HEK293 (cell line): ENCODE results near the gene OR8D1.

Experiments used
- CTCF ChIA-PET: fragments of 350-600 bp; formaldehyde crosslinking; extraction: SDS; loops from one replicate; lab custom pipeline; 2021; ENCODE audit warnings: antibody characterized with exemption; lab: Yijun Ruan, JAX
- POLR2A ChIA-PET: fragments of 300-600 bp; formaldehyde crosslinking; extraction: SDS; loops from one replicate; lab custom pipeline; 2020; ENCODE audit warnings: antibody characterized with exemption, inconsistent platforms; lab: Yijun Ruan, JAX
- H3K27ac ChIP-seq: fragments of 200-500 bp; sonication (Bioruptor generic); 2 replicates; pipeline ENCODE4 v1.5.1; 2014; ENCODE audit warnings: low read depth, low read length, control low read depth, inconsistent platforms; ENCODE audit errors: extremely low read depth
- H3K36me3 ChIP-seq, 2 experiments: fragments of 200-500 bp in 1 of 2; sonication (Bioruptor generic) in 1 of 2; 1 replicate in 1 of 2; 2 replicates in 1 of 2; pipeline ENCODE4 v1.5.1; 2014 to 2017; ENCODE audit warnings: inconsistent platforms in 2 of 2, low read length in 2 of 2; ENCODE audit not compliant: control insufficient read depth in 2 of 2, insufficient read depth in 1 of 2
- H3K4me1 ChIP-seq: fragments of 200-500 bp; sonication (Bioruptor generic); 2 replicates; pipeline ENCODE4 v1.5.1; 2014; ENCODE audit warnings: mild to moderate bottlenecking, low read length, inconsistent platforms; ENCODE audit not compliant: control insufficient read depth, insufficient read depth
- H3K4me3 ChIP-seq: 2 replicates; pipeline ENCODE4 v1.5.1; 2011; ENCODE audit warnings: low read depth, mild to moderate bottlenecking, control low read depth, low read length, moderate library complexity
- H3K9me3 ChIP-seq: fragments of 200-500 bp; sonication (Bioruptor generic); 2 replicates; pipeline ENCODE4 v1.5.1; 2014; ENCODE audit warnings: low read depth, low read length, inconsistent platforms; ENCODE audit not compliant: control insufficient read depth, insufficient read depth
- HOXD13 ChIP-seq: sonication (generic); formaldehyde crosslinking; IDR thresholded peaks from 2 replicates; pipeline ENCODE4 v1.8.0; 2022; ENCODE audit warnings: missing genetic modification reagents, borderline replicate concordance
- OVOL3 ChIP-seq: fragments of 450-650 bp; formaldehyde crosslinking; IDR thresholded peaks from 2 replicates; pipeline ENCODE4 v1.5.1; 2016; ENCODE audit warnings: missing biosample characterization, missing genetic modification characterization
- PRDM10 ChIP-seq: fragments of 450-650 bp; formaldehyde crosslinking; IDR thresholded peaks from 2 replicates; pipeline ENCODE4 v1.5.1; 2016; ENCODE audit warnings: missing biosample characterization, missing genetic modification characterization
- REPIN1 ChIP-seq: fragments of 450-650 bp; formaldehyde crosslinking; IDR thresholded peaks from 2 replicates; pipeline ENCODE4 v1.5.1; 2017; ENCODE audit warnings: missing biosample characterization, missing genetic modification characterization, low read depth
- SALL2 ChIP-seq: fragments of 450-650 bp; formaldehyde crosslinking; IDR thresholded peaks from 2 replicates; pipeline ENCODE4 v1.5.0; 2017; ENCODE audit warnings: missing biosample characterization, mild to moderate bottlenecking, missing genetic modification characterization, borderline replicate concordance
- ZBTB44 ChIP-seq: fragments of 450-650 bp; IDR thresholded peaks from 2 replicates; pipeline ENCODE4 v1.5.1; 2018; ENCODE audit warnings: missing biosample characterization, mild to moderate bottlenecking, missing genetic modification characterization
- ZFP3 ChIP-seq: fragments of 450-650 bp; formaldehyde crosslinking; IDR thresholded peaks from 2 replicates; pipeline ENCODE4 v1.5.1; 2016; ENCODE audit warnings: low read depth, missing biosample characterization, missing genetic modification characterization
- ZFP69B ChIP-seq: fragments of 450-650 bp; formaldehyde crosslinking; IDR thresholded peaks from 2 replicates; pipeline ENCODE4 v1.5.1; 2016; ENCODE audit warnings: missing biosample characterization, missing genetic modification characterization
- ZIC2 ChIP-seq: fragments of 450-650 bp; formaldehyde crosslinking; IDR thresholded peaks from 2 replicates; pipeline ENCODE4 v1.5.1; 2016; ENCODE audit warnings: missing biosample characterization, missing genetic modification characterization
- ZNF114 ChIP-seq: fragments of 450-650 bp; formaldehyde crosslinking; IDR thresholded peaks from 2 replicates; pipeline ENCODE4 v1.5.0; 2017; ENCODE audit warnings: missing biosample characterization, missing genetic modification characterization
- ZNF121 ChIP-seq: fragments of 450-650 bp; formaldehyde crosslinking; IDR thresholded peaks from 2 replicates; pipeline ENCODE4 v1.5.1; 2016; ENCODE audit warnings: missing biosample characterization, missing genetic modification characterization
- ZNF138 ChIP-seq: fragments of 450-650 bp; formaldehyde crosslinking; IDR thresholded peaks from 2 replicates; pipeline ENCODE4 v1.5.1; 2016; ENCODE audit warnings: missing biosample characterization, missing genetic modification characterization, borderline replicate concordance
- ZNF221 ChIP-seq: fragments of 450-650 bp; formaldehyde crosslinking; IDR thresholded peaks from 2 replicates; pipeline ENCODE4 v1.5.1; 2017; ENCODE audit warnings: missing biosample characterization, missing genetic modification characterization, borderline replicate concordance
- ZNF433 ChIP-seq: fragments of 450-650 bp; formaldehyde crosslinking; IDR thresholded peaks from 2 replicates; pipeline ENCODE4 v1.5.1; 2016; ENCODE audit warnings: missing biosample characterization, missing genetic modification characterization, low read depth
- ZNF473 ChIP-seq: fragments of 450-650 bp; formaldehyde crosslinking; IDR thresholded peaks from 2 replicates; pipeline ENCODE4 v1.5.1; 2017; ENCODE audit warnings: missing biosample characterization, missing genetic modification characterization
- ZNF513 ChIP-seq: fragments of 450-650 bp; IDR thresholded peaks from 2 replicates; pipeline ENCODE4 v1.5.1; 2018; ENCODE audit warnings: missing biosample characterization, missing genetic modification characterization
- ZNF585B ChIP-seq: fragments of 450-650 bp; formaldehyde crosslinking; IDR thresholded peaks from 2 replicates; pipeline ENCODE4 v1.5.1; 2016; ENCODE audit warnings: missing biosample characterization, missing genetic modification characterization
- ZNF610 ChIP-seq: fragments of 450-650 bp; formaldehyde crosslinking; IDR thresholded peaks from 2 replicates; pipeline ENCODE4 v1.5.1; 2016; ENCODE audit warnings: missing biosample characterization, missing genetic modification characterization, borderline replicate concordance
- ZNF664 ChIP-seq: fragments of 450-650 bp; formaldehyde crosslinking; IDR thresholded peaks from 2 replicates; pipeline ENCODE4 v1.5.1; 2016; ENCODE audit warnings: missing biosample characterization, missing genetic modification characterization
- ZNF837 ChIP-seq: fragments of 450-650 bp; formaldehyde crosslinking; IDR thresholded peaks from 2 replicates; pipeline ENCODE4 v1.5.1; 2016; ENCODE audit warnings: missing biosample characterization, missing genetic modification characterization
- ZXDB ChIP-seq: fragments of 450-650 bp; formaldehyde crosslinking; IDR thresholded peaks from 2 replicates; pipeline ENCODE4 v1.5.1; 2016; ENCODE audit warnings: missing biosample characterization, missing genetic modification characterization
- TF ChIP-seq, protein P1 (sequence below): fragments of 450-650 bp; formaldehyde crosslinking; IDR thresholded peaks from 2 replicates; pipeline ENCODE4 v1.5.1; 2016; ENCODE audit warnings: missing biosample characterization, missing genetic modification characterization
- TF ChIP-seq, protein P2 (sequence below): fragments of 450-650 bp; formaldehyde crosslinking; IDR thresholded peaks from 2 replicates; pipeline ENCODE4 v1.5.1; 2016; ENCODE audit warnings: missing biosample characterization, missing genetic modification characterization
- TF ChIP-seq, protein P3 (sequence below): fragments of 450-650 bp; formaldehyde crosslinking; IDR thresholded peaks from 2 replicates; pipeline ENCODE4 v1.5.1; 2016; ENCODE audit warnings: missing biosample characterization, missing genetic modification characterization

The OR8D1 gene

GRCh38 chr11:124277207-124277606 is 36.5 kb downstream of the OR8D1 start (continued):
- TF ChIP-seq PRDM10, result no peak
- no peak for TF ChIP-seq ZNF114 (tag by site-specific recombination)
- no peak for TF ChIP-seq ZNF121
- no peak for TF ChIP-seq HOXD13 (CRISPR knock-in tag)
- TF ChIP-seq ZNF513 (tag by site-specific recombination), result no peak
- TF ChIP-seq, protein P1, sequence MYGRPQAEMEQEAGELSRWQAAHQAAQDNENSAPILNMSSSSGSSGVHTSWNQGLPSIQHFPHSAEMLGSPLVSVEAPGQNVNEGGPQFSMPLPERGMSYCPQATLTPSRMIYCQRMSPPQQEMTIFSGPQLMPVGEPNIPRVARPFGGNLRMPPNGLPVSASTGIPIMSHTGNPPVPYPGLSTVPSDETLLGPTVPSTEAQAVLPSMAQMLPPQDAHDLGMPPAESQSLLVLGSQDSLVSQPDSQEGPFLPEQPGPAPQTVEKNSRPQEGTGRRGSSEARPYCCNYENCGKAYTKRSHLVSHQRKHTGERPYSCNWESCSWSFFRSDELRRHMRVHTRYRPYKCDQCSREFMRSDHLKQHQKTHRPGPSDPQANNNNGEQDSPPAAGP, result no peak
- no peak for TF ChIP-seq ZFP69B (tag by site-specific recombination)
- TF ChIP-seq, protein P2, sequence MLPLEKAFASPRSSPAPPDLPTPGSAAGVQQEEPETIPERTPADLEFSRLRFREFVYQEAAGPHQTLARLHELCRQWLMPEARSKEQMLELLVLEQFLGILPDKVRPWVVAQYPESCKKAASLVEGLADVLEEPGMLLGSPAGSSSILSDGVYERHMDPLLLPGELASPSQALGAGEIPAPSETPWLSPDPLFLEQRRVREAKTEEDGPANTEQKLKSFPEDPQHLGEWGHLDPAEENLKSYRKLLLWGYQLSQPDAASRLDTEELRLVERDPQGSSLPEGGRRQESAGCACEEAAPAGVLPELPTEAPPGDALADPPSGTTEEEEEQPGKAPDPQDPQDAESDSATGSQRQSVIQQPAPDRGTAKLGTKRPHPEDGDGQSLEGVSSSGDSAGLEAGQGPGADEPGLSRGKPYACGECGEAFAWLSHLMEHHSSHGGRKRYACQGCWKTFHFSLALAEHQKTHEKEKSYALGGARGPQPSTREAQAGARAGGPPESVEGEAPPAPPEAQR, result no peak
- no peak for TF ChIP-seq ZNF837
- TF ChIP-seq ZNF221, result no peak

GRCh38 chr11:124276081-124276480 is 37.7 kb downstream of the OR8D1 start:
- Histone ChIP-seq H3K9me3 (no peaks in the 10 kb centered on the region), H3K27ac (no peak overlapping the region), H3K4me1 (no peaks in the 10 kb centered on the region), H3K36me3 (no peaks in the 10 kb centered on the region), H3K4me3 (no peak overlapping the region)
- TF ChIP-seq ZXDB (no peak), ZFP3 (tag by site-specific recombination) (no peak), ZNF433 (tag by site-specific recombination) (no peak), ZNF610 (no peak), SALL2 (tag by site-specific recombination) (no peak)
- TF ChIP-seq, protein P3, sequence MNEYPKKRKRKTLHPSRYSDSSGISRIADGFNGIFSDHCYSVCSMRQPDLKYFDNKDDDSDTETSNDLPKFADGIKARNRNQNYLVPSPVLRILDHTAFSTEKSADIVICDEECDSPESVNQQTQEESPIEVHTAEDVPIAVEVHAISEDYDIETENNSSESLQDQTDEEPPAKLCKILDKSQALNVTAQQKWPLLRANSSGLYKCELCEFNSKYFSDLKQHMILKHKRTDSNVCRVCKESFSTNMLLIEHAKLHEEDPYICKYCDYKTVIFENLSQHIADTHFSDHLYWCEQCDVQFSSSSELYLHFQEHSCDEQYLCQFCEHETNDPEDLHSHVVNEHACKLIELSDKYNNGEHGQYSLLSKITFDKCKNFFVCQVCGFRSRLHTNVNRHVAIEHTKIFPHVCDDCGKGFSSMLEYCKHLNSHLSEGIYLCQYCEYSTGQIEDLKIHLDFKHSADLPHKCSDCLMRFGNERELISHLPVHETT, result no peak
- ChIA-PET POLR2A (no interaction called here), CTCF (no interaction called here)

GRCh38 chr11:124274000-124274399 is 39.7 kb downstream of the OR8D1 start:
- POLR2A ChIA-PET, result no interaction called here
- Histone ChIP-seq H3K9me3 (no peaks in the 10 kb centered on the region), H3K27ac (no peak overlapping the region), H3K36me3 (no peaks in the 10 kb centered on the region), H3K4me3 (no peak overlapping the region), H3K4me1 (no peaks in the 10 kb centered on the region)
- CTCF ChIA-PET, result no interaction called here
- TF ChIP-seq ZNF513 (tag by site-specific recombination), result no peak
- no peak for TF ChIP-seq REPIN1 (tag by site-specific recombination)
- TF ChIP-seq ZBTB44 (tag by site-specific recombination), result no peak
- no peak for TF ChIP-seq ZNF664 (tag by site-specific recombination)
- no peak for TF ChIP-seq ZNF138 (tag by site-specific recombination)
- no peak for TF ChIP-seq ZNF585B (tag by site-specific recombination)
- TF ChIP-seq OVOL3 (tag by site-specific recombination), result no peak
- no peak for TF ChIP-seq ZIC2 (tag by site-specific recombination)
- no peak for TF ChIP-seq ZNF473 (tag by site-specific recombination)
